GM19372 (cell line): ENCODE results near the gene KIR3DL3.
"Not testable (repeated sequence)": the region's sequence is repeated elsewhere in the genome, so short reads cannot be mapped to it uniquely, and the experiment has no call there.

Source experiments
- ATAC-seq: cut with Tn5 transposase; IDR thresholded peaks from one replicate; pipeline ENCODE4 v1.9.1; 2021; ENCODE audit warnings: mild to moderate bottlenecking, low read depth, moderate library complexity; ENCODE audit not compliant: unreplicated experiment

The KIR3DL3 gene

DNA sequence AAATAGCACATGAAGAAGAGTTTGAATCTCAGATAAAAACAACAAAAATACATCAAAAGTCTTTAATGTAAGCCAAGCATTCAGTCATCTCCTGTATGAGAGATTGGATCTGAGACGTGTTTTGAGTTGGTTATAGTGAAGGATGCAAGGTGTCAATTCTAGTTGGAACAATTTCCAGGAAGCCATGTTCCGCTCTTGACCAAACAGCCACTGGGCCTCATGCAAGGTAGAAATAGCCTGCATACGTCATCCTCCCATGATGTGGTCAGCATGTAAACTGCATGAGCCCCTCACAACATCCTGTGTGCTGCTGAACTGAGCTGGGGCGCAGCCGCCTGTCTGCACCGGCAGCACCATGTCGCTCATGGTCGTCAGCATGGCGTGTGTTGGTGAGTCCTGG lies at the start of gene KIR3DL3:
KIR3DL3 (plus strand) TSS at position 301 of the 400 bp plus-strand sequence; CDS start at position 356, 55 bp downstream.
- ATAC-seq, result no peak

DNA sequence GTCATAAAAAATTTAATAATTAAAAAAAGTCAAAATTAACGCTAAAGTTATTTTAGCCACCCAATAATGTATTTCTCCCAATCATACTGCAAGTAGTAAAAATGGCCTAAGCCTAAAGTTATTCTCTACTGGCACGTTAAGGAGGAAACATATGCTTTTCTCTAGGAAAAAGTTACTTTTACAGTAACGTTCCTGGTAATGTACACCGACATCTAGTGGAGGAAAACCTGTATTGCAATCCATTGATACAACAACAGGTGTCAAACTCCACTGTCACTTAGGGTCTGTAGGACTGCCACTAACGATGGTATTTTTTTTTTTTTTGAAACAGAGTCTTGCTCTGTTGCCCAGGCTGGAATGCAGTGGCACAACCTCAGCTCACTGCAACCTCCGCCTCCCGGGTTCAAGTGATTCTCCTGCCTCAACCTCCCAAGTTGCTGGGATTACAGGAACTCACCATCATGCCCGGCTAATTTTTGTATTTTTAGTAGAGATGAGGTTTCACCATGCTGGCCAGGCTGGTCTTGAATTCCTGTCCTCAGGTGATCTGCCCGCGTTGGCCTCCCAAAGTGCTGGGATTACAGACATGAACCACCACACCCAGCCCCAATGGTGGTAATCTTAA lies 47.9 kb upstream of the KIR3DL3 start:
- ATAC-seq, result not testable (repeated sequence)

DNA sequence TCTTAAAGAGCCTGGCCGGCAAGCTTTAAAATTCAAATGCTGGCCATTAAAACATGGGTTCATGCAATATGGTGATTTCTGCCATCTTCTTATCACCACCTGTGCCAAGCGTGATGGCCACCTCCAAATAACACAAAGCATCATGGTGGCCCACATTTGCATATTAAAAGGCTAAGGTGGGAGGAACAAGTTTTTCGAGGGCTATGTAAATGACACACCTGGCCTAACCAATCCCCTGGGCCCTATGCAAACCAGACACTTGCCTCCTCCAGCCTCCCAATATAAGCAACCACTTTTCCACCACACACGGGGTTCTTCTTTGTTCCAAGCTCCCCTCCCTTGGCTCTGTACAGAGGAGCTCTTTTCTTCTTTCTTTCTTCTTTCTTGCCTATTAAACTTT lies 47.0 kb upstream of the KIR3DL3 start:
- ATAC-seq, result no peak

DNA sequence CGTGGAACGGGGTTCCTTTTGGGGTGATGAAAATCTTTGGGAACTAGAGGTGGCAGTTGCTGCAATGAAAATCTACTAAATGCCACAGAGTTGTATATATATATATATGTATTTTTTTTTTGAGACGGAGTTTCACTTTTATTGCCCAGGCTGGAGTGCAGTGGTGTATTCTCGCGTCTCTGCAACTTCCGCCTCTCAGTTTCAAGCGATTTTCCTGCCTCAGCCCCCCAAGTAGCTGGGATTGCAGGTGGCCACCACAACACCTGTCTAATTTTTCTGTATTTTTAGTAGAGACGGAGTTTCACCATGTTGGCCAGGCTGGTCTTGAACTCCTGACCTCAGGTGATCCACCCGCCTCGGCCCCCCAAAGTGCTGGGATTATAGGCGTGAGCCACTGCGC lies 42.6 kb upstream of the KIR3DL3 start:
- ATAC-seq, result not testable (repeated sequence)

DNA sequence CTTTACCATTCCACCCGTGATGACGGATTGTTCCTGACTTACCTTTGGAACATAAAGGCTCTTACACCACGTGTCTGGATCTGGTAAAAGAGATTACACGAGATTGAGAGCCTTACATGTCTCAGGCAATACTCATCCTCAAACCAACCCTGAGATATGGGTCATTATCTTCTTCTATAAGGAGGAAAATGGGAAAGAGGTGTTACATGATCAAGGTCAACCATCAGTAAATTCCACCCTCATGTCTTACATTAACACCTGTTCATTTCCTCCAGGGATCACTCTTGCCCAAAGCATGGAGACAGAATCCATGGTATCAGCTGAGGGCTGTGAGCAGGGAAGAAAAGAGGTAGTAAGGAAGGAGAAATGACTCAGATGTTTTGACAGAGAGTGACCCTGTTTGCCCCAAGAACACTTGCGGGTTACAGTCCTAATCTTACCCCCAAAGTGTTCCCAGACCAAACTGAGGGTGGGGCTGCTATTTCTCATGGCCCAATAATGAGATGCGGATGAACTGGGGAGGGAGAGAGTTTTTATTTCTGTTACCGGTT lies 41.9 kb upstream of the KIR3DL3 start:
- no peak for ATAC-seq

DNA sequence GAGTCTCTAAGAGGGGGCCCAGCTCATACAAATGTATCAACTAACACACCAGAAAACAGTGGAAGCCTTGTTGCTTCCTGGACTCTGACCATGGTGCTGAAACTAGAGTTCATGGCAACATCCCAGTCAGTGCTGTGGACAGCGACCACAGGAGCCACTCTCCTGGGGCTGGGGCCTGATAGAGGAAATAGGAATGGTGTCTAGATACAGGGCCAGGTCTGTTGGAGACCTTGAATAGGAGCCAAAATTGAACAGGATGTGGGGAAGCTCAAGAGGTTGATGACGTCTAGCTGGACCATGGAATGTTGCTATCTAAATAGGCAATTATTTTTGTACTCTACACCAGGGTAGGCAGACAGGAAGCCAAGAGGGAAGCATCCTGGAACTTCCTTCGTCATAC lies 39.7 kb upstream of the KIR3DL3 start:
- no peak for ATAC-seq

DNA sequence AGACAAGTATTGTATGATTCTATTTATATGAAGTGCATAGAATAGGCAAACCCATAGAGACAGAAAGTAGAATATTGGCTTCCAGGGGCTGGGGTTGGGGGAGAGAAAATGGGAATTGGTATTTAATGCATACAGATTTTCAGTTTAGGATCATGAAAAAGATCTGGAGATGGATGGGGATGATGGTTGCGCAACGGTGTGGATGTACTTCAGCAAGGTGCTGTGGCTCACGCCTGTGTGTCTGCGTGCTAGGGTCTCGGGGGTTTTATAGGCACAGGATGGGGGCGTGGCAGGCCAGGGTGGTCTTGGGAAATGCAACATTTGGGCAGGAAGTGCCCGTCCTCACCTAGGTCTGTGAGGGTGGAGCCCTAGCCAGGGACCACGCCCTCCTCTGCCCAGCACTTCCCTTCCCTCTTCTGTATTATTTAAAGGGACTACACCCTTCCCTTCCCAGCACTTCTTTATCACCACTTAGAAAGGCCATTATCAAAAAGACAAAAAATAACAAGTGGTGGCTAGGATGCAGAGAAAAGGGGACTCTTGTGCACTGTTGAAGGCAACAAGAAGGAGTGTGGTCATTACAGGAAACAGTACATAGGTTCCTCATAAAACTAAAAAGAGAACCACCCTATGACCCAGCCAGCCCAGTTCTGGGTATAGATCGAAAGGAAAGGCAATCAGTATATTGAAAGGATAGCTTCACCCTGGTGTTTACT lies 32.5 kb upstream of the KIR3DL3 start:
- no peak for ATAC-seq

DNA sequence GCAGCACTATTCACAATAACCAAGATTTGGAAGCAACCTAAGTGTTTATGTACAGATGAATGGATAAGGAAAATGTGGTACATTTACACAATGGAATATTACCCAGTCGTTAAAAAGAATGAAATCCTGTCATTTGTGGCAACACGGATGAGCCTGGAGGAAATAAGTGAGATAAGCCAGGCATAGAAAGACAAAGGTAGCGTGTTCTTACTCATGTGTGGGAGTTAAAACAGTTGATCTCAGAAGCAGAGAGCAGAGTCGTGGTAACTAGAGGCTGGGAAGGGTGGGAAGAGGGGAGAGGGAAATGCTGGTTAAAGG lies 32.0 kb upstream of the KIR3DL3 start:
- ATAC-seq, result no peak

DNA sequence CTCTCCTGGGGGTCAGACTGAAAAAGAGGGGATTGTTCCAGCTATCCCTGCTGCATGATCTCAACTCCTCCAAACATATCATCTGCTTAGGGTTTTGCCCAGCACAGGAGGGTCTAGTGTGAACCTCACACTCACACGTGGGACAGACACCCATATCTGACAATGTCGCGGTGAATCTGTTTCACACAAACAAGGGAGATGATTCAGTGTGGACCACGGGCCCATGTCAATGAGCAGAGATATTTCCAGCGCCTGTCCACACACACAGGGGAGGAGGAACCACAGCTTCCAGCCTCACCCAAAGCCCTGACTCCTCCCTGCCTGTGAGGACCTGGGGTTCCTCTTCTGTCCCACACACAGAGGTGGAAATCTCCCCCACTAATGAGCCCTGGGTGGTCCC lies 29.6 kb upstream of the KIR3DL3 start:
- no peak for ATAC-seq

DNA sequence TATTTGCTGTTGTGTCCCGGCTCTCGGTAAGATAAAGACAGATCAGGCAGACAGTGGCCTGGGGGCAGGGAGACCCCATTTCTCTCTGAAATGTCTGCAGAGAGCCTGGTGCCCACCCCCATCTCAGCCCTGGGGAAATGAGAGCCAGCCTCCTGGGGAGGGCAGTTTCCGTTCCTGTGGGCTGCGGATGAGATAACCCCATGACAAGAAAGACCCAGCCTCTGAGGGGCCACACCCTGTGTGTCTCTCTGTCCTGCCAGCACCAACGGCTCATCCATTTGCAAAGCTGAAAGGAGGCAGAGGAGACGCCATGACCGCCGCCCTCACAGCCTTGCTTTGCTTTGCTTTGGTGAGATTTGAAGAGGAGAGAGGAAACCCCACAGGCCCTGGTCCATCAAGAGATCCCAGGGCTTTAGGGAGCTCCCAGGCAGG lies 28.1 kb upstream of the KIR3DL3 start:
- no peak for ATAC-seq

DNA sequence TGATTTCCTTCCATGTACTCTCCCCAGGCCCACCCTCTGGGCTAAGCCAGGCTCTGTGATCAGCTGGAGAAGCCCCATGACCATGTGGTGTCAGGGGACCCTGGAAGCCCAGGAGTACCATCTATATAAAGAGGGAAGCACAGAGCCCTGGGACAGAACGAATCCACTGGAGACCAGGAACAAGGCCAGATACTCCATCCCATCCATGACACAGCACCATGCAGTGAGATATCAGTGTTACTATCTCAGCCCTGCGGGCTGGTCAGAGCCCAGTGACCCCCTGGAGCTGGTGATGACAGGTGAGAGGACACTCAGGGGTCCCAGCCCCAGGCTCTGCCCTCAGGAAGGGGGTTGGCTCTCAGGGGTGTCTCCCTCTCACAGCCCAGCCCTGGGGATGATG lies 27.5 kb upstream of the KIR3DL3 start:
- no peak for ATAC-seq

DNA sequence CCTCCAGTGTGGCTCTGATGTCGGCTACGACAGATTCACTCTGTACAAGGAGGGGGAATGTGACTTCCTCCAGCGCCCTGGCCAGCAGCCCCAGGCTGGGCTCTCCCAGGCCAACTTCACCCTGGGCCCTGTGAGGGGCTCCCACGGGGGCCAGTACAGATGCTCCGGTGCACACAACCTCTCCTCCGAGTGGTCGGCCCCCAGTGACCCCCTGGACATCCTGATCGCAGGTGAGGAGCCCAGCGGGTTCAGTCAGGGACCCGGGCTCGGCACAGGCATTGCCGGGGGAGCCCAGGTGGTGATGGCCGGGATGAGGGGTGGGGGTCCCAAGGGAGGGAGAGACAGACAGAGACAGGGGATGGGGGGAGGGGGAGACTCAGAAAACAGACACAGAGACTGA lies 26.5 kb upstream of the KIR3DL3 start:
- ATAC-seq, result not testable (repeated sequence)

DNA sequence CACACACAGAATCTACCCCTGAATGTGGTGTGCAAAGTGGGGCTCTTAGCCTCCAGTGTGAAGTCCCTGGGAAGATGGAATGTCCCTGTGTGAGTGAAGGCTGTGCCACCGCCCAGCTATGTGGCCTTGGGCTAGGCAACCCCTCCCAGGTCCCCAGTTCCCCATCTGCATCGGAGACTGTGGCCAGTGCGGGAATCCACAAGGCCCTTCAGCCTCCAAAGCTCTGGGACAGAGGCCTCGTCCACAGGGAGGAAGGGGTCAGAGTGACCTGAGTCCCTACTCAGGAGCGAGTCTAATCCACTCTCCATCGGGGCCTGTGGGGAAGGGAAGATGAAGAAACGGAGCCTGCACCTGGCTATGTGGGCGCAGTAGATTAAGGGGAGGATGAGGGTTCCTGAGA lies 19.3 kb upstream of the KIR3DL3 start:
- no peak for ATAC-seq

DNA sequence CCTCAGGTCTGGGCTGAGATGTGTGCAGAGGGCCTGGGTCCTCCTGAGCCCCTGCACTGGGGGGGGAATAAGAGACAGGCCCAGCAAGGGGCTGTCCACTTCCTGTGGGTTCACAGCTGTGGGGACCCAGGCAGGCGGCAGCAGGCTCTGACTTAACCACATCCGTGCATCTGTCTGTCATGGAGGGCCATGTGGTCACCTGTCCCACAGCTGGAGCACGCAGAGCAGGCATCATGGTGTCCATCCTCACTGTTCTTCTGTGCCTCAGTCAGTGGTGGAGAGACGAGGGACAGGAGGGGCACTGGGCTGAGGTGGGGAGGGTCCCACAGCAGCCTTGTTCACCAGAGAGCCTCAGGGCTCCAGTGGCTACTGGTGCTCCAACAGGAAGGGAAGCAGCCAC lies 16.3 kb upstream of the KIR3DL3 start:
- ATAC-seq, result no peak

DNA sequence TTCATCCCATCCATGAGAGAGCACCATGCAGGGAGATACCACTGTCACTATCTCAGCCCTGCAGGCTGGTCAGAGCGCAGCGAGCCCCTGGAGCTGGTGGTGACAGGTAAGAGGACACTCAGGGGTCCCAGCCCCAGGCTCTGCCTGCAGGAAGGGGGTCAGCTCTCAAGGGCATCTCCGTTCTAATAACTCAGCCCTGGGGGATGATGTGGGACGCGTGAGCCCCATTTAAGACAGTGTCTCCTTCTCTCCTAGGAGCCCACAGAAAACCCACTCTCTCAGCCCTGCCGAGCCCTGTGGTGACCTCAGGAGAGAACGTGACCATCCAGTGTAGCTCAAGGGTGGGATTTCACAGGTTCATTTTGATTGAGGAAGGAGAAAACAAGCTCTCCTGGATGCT lies 15.5 kb upstream of the KIR3DL3 start:
- ATAC-seq, result no peak

DNA sequence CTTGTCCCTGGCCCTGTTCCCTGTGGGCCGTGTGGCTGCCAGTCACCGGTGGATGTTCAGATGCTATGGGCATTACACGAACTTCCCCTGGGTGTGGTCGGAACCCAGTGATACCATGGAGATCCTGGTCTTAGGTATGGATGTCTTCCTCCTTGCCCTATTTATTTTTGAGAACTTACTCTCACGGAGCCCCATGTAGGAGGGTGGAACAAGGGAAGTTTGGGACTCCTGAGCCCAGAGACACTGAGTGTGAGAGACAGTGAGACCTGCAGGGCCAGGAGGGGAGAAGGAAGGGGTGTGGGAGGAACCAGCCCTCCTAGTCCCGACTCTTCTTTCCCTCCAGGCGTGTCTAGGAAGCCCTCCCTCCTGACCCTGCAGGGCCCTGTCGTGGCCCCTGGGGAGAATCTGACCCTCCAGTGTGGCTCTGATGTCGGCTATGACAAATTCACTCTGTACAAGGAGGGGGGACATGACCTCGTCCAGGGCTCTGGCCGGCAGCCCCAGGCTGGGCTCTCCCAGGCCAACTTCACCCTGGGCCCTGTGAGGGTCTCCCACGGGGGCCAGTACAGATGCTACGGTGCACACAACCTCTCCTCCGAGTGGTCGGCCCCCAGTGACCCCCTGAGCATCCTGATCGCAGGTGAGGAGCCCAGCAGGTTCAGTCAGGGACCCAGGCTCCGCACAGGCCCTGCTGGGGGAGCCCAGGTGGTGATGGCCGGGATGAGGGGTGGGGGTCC lies 14.9 kb upstream of the KIR3DL3 start:
- ATAC-seq, result no peak

DNA sequence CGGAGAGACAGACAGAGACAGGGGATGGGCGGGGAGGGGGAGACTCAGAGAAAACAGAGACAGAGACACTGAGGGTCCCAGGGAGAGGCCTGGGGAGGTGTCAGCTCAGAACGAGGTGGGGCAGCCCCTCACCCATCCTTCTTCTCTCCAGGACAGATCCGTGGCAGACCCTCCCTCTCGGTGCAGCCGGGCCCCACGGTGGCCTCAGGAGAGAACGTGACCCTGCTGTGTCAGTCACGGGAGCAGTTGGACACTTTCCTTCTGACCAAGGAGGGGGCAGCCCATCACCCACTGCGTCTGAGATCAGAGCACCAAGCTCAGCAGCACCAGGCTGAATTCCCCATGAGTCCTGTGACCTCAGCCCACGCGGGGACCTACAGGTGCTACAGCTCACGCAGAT lies 14.3 kb upstream of the KIR3DL3 start:
- not testable (repeated sequence) for ATAC-seq

DNA sequence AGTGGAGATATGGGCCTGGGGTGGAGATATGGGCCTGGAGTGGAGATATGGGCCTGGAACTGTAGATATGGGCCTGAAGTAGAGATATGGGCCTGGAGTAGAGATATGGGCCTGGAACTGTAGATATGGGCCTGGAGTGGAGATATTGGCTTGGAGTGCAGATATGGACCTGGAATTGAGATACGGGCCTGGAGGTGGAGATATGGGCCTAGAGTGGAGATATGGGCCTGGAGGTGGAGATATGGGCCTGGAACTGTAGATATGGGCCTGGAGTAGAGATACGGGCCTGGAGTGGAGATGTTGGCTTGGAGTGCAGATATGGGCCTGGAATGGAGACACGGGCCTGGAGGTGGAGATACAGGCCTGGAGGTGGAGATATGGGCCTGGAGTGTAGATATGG lies 402 bp downstream of the KIR3DL3 start:
- ATAC-seq, result no peak

DNA sequence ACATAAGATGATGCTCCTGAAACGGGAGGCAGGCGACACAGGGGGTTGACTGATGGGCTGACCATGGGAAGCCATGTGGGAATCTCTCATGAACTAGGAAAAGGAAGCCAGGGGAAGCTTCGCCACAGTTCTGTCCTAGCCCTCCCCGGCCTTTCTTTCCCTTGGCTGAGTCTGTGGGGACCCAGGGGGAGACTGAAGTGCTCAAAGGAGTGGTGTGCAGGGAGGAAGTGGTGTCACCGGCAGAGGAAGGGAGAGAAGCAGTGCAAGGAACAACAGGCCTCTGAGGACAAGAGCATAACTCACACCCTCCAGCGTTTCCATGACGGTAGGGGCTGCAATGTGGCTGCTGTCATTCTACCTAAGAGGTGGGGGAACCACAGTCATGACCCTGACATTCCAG lies 1.1 kb downstream of the KIR3DL3 start:
- ATAC-seq, result no peak

DNA sequence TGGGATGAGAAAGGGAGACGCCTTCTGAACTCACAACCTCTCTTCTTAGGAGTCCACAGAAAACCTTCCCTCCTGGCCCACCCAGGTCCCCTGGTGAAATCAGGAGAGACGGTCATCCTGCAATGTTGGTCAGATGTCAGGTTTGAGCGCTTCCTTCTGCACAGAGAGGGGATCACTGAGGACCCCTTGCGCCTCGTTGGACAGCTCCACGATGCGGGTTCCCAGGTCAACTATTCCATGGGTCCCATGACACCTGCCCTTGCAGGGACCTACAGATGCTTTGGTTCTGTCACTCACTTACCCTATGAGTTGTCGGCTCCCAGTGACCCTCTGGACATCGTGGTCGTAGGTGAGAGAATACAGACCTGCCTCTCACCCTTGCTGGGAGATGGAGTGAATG lies 3.3 kb downstream of the KIR3DL3 start:
- ATAC-seq, result no peak

DNA sequence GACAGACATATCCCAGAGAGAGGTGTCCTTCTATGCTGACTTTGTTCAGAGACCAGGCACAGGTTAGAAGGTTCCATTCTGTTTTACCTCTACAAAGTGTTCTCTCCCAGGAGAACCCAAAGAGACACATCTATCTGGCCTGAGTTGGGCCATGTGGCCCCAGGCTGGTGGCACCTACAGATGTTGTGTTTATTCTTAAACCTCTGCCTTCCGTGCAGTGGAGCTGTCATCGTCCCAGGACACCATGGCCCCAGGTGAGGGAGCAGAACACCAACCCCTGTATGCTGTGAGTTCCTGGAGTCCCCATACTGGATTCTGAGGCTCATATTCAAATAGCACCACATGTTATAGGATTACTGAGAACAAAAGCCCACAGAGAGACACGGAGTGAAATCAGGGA lies 3.9 kb downstream of the KIR3DL3 start:
- no peak for ATAC-seq
